GOT3 (cell line): ENCODE results near the gene SPSB1.
"Not testable (repeated sequence)": the region's sequence is repeated elsewhere in the genome, so short reads cannot be mapped to it uniquely, and the experiment has no call there.

Experiments used
- DNase-seq: peaks from one replicate; lab custom pipeline; 2025; ENCODE audit warnings: mixed read lengths; lab: John Stamatoyannopoulos, UW

SPSB1 gene

GRCh38 chr1:9366943-9367780 lies 74.5 kb downstream of the SPSB1 start:
- no peak for DNase-seq

- no peak for DNase-seq
Observed at GRCh38 chr1:9367806-9368205, 75.1 kb downstream of the SPSB1 start.

GRCh38 chr1:9368356-9368755 lies 75.7 kb downstream of the SPSB1 start:
- DNase-seq: no peak

- DNase-seq: no peak
Observed at GRCh38 chr1:9369964-9370788, 77.5 kb downstream of the SPSB1 start.

GRCh38 chr1:9371391-9371935 lies 78.8 kb downstream of the SPSB1 start:
- DNase-seq: no peak

GRCh38 chr1:9371951-9372350 lies 79.3 kb downstream of the SPSB1 start:
- no peak for DNase-seq

- no peak for DNase-seq
Observed at GRCh38 chr1:9373619-9374018, 80.9 kb downstream of the SPSB1 start.

- no peak for DNase-seq
Observed at GRCh38 chr1:9374748-9375341, 82.2 kb downstream of the SPSB1 start.

- DNase-seq: no peak
Observed at GRCh38 chr1:9375912-9376311, 83.2 kb downstream of the SPSB1 start.

GRCh38 chr1:9376430-9376829 lies 83.7 kb downstream of the SPSB1 start:
- no peak for DNase-seq

GRCh38 chr1:9376886-9377333 lies 84.2 kb downstream of the SPSB1 start:
- no peak for DNase-seq

- no peak for DNase-seq
Observed at GRCh38 chr1:9378801-9379200, 86.1 kb downstream of the SPSB1 start.

GRCh38 chr1:9380711-9381110 lies 88.0 kb downstream of the SPSB1 start:
- no peak for DNase-seq

GRCh38 chr1:9382643-9383491 lies 90.2 kb downstream of the SPSB1 start:
- DNase-seq: no peak

- DNase-seq: no peak
Observed at GRCh38 chr1:9384128-9384527, 91.4 kb downstream of the SPSB1 start.

- DNase-seq: no peak
Observed at GRCh38 chr1:9384751-9385245, 92.1 kb downstream of the SPSB1 start.

GRCh38 chr1:9385392-9385791 lies 92.7 kb downstream of the SPSB1 start:
- DNase-seq: not testable (repeated sequence)

GRCh38 chr1:9385801-9386573 lies 93.3 kb downstream of the SPSB1 start:
- no peak for DNase-seq

- no peak for DNase-seq
Observed at GRCh38 chr1:9388335-9389180, 95.9 kb downstream of the SPSB1 start.
